K562 (cell line): ENCODE results near the gene CNTN4. TPM values are rescaled to one million over a fixed set of nuclear protein-coding genes. Genes with fewer than 3 reads are reported as not detected.

ENCODE experiments used
- ATAC-seq: fragments of 200-7000 bp; cut with Tn5 transposase; 3 replicates; pipeline ENCODE4 v1.9.1; 2020; ENCODE audit warnings: moderate library complexity
- BruUV-seq: library from RNA; stranded (reverse); fragments of 400-500 nt; replicated peaks from 2 replicates; lab custom pipeline; 2021; lab: Mats Ljungman, UMichigan
- CTCF ChIA-PET: fragments of 300-600 bp; formaldehyde crosslinking; extraction: SDS; loops from one replicate; lab custom pipeline; 2021; ENCODE audit warnings: low intra/inter-chr PET ratio; lab: Yijun Ruan, JAX
- POLR2A ChIA-PET: fragments of 300-600, 350-650 bp; sonication (Branson Sonifier 250); formaldehyde crosslinking; extraction: SDS; loops from one replicate; lab custom pipeline; 2021; ENCODE audit warnings: antibody characterized with exemption, inconsistent platforms; lab: Yijun Ruan, JAX
- DNase-seq, 4 experiments: peaks; one replicate each; pipeline versions ENCODE4 v3.0.0 to v3.0.0-alpha.2; 2011 to 2018; ENCODE audit warnings: low spot score in 3 of 4, mixed read lengths in 3 of 4; ENCODE audit errors: extremely low read depth in 1 of 4
- FAIRE-seq: peaks from 2 replicates; lab custom pipeline; 2011; peaks lifted over from hg19 to GRCh38; lab: Jason Lieb, UNC
- H2AFZ ChIP-seq: 2 replicates; pipeline ENCODE4 v1.6.0; 2011; ENCODE audit warnings: low read depth, low read length, control low read depth, inconsistent platforms
- H3K27ac ChIP-seq: fragments of 200-600 bp; 3 replicates; pipeline ENCODE4 v1.8.0; 2011; ENCODE audit warnings: low read depth, mild to moderate bottlenecking, control low read depth, inconsistent platforms, low read length, moderate library complexity, mixed read lengths; ENCODE audit errors: extremely low read depth
- H3K27me3 ChIP-seq, 2 experiments: fragments of 300-600 bp in 1 of 2; 2 replicates in 1 of 2; 3 replicates in 1 of 2; pipeline versions ENCODE4 v1.6.0 to v1.8.0; 2011; ENCODE audit warnings: inconsistent platforms in 2 of 2, low read length in 2 of 2, mild to moderate bottlenecking in 1 of 2, mixed read lengths in 1 of 2, moderate library complexity in 1 of 2; ENCODE audit not compliant: control insufficient read depth in 2 of 2, insufficient read depth in 2 of 2
- H3K36me3 ChIP-seq: fragments of 300-600 bp; 3 replicates; pipeline ENCODE4 v1.8.0; 2011; ENCODE audit warnings: mild to moderate bottlenecking, low read length, inconsistent platforms; ENCODE audit not compliant: control insufficient read depth, insufficient read depth
- H3K4me1 ChIP-seq, 2 experiments: fragments of 200-600 bp in 1 of 2; replicated peaks in 1 of 2; 2 replicates in 1 of 2; 3 replicates in 1 of 2; pipeline versions ENCODE4 v1.5.1 to v1.8.0; 2011; ENCODE audit warnings: inconsistent platforms in 2 of 2, low read length in 2 of 2, mild to moderate bottlenecking in 1 of 2, mixed read lengths in 1 of 2, moderate library complexity in 1 of 2; ENCODE audit not compliant: control insufficient read depth in 2 of 2, insufficient read depth in 2 of 2
- H3K4me2 ChIP-seq: 2 replicates; pipeline ENCODE4 v1.6.1; 2011; ENCODE audit warnings: low read length, control low read depth, inconsistent platforms, mixed read lengths; ENCODE audit not compliant: insufficient read depth
- H3K4me3 ChIP-seq: fragments of 200-600 bp; sonication (generic), shearing (Covaris generic); 2 replicates; pipeline ENCODE4 v1.5.1; 2016; ENCODE audit warnings: control low read depth, inconsistent platforms
- H3K79me2 ChIP-seq: fragments of 200-600 bp; 3 replicates; pipeline ENCODE4 v1.8.0; 2011; ENCODE audit warnings: low read length, inconsistent platforms; ENCODE audit not compliant: control insufficient read depth, insufficient read depth
- H3K9ac ChIP-seq, 2 experiments: 2 replicates each; pipeline versions ENCODE4 v1.6.0 to v1.6.1; 2011; ENCODE audit warnings: low read depth in 2 of 2, low read length in 2 of 2, control low read depth in 1 of 2, inconsistent platforms in 1 of 2, mild to moderate bottlenecking in 1 of 2, mixed read lengths in 1 of 2; ENCODE audit not compliant: insufficient read depth in 1 of 2
- H3K9me1 ChIP-seq: one replicate; pipeline ENCODE4 v1.6.0; 2011; ENCODE audit warnings: inconsistent platforms, mild to moderate bottlenecking, low read length, moderate library complexity; ENCODE audit not compliant: control insufficient read depth, insufficient read depth
- H3K9me3 ChIP-seq: replicated peaks from 2 replicates; pipeline ENCODE4 v1.5.1; 2011; ENCODE audit warnings: low read depth, low read length, inconsistent platforms; ENCODE audit not compliant: control insufficient read depth, insufficient read depth
- H4K20me1 ChIP-seq: replicated peaks from 2 replicates; pipeline ENCODE4 v1.6.1; 2011; ENCODE audit warnings: low read length, inconsistent platforms, mixed read lengths; ENCODE audit not compliant: control insufficient read depth, insufficient read depth
- CEBPB ChIP-seq: fragments of 450-650 bp; IDR thresholded peaks from 2 replicates; pipeline ENCODE4 v1.6.1; 2016; ENCODE audit warnings: missing genetic modification characterization, missing compliant biosample characterization
- CEBPG ChIP-seq, 3 experiments: fragments of 200-800 bp in 1 of 3; sonication (Bioruptor generic) in 1 of 3; sonication (generic) in 1 of 3; formaldehyde crosslinking in 1 of 3; IDR thresholded peaks in 2 of 3; conservative IDR thresholded peaks in 1 of 3; 2 replicates each; pipeline versions ENCODE4 v1.6.1 to v1.8.0; 2016 to 2022; ENCODE audit warnings: missing compliant biosample characterization in 2 of 3, missing genetic modification characterization in 2 of 3, mild to moderate bottlenecking in 1 of 3, missing genetic modification reagents in 1 of 3
- ETV6 ChIP-seq, 3 experiments: fragments of 150-350 bp in 1 of 3; sonication (generic) in 1 of 3; formaldehyde crosslinking in 1 of 3; IDR thresholded peaks; 2 replicates each; pipeline versions ENCODE4 v1.6.1 to v1.8.0; 2014 to 2022; ENCODE audit warnings: borderline replicate concordance in 2 of 3, low read depth in 2 of 3, antibody characterized with exemption in 1 of 3, low read length in 1 of 3, mild to moderate bottlenecking in 1 of 3, missing genetic modification reagents in 1 of 3
- MIER1 ChIP-seq: fragments of 450-650 bp; IDR thresholded peaks from 2 replicates; pipeline ENCODE4 v1.6.1; 2016; ENCODE audit warnings: antibody characterized with exemption, mild to moderate bottlenecking, low read depth
- WGBS: fragments of 100-300 bp; shearing (Covaris generic); methylation state at CpG from one replicate; pipeline ENCODE4 v1.1.6; 2016; ENCODE audit warnings: low coverage, mixed read lengths; ENCODE audit not compliant: insufficient coverage; ENCODE audit errors: missing lambda C conversion rate; 5-methylcytosine and 5-hydroxymethylcytosine counted together
- in situ Hi-C: fragments of 300-500 bp; cut with MboI; formaldehyde crosslinking; loops from 4 replicates; pipeline ENCODE4 v1.15.0; 2018; ENCODE audit warnings: inconsistent platforms, mixed read lengths
- intact Hi-C: fragments of 100-400 bp; cut with micrococcal nuclease; formaldehyde crosslinking; loops from 2 replicates; pipeline ENCODE4 v1.14.2; 2022
- polyA plus RNA-seq, 8 experiments: library from polyadenylated mRNA; depleted of rRNA in 4 of 8; stranded (reverse) in 5 of 8; unstranded in 3 of 8; fragments of >200 nt; fragmentation: Nextera tagmentation in 2 of 8; fragmentation: Illumina TruSeq in 1 of 8; extraction: Ambion mirVana in 2 of 8; extraction: Trizol in 1 of 8; gene quantifications; 2 replicates each; pipeline versions ENCODE4 v1.2.1 to v1.2.3, GENCODE V29; 2011 to 2014; ENCODE audit warnings: inconsistent platforms in 1 of 8, missing spikeins in 1 of 8
- total RNA-seq, 7 experiments: library from RNA; depleted of rRNA in 6 of 7; stranded (reverse); fragments of >200 nt in 6 of 7; fragmentation: Illumina TruSeq in 2 of 7; extraction: Trizol in 2 of 7; gene quantifications; 2 replicates each; pipeline versions ENCODE4 v1.2.1 to v1.2.3, GENCODE V29; 2011 to 2021; ENCODE audit warnings: low replicate concordance in 1 of 7
- TF ChIP-seq, protein P1 (sequence below), 2 experiments: fragments of 450-650 bp; IDR thresholded peaks; 2 replicates each; pipeline ENCODE4 v1.6.1; 2016

The CNTN4 gene
- total and polyA plus RNA-seq, 9 of the 15 experiments (the other 6 are each of a cell fraction or from before 2014, with no cell fraction given), result not detected

DNA sequence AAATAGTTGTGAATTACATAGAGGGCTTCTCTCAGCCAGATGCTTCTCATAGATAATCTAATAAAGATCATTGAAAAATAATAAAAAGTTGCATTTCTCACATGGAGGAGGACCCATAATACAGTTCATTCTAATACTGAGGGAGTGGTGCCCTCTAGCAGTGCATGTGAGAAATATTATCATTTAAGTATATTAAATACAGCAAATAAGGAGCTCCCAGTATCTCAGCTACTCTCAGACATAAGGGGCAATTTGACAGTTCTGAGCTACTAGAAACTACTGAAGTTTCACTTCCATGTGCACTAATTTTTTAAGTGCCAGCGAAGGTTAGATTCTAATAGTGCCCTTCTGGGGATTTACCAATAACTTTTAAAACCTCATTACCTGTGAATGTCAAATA, 823.2 kb downstream of the CNTN4 start (continued):
- TF ChIP-seq ETV6 (IDR thresholded peaks at IDR 0.05; ENCODE audit: borderline replicate concordance in 1 of 2, low read depth in 2 of 2, low read length in 1 of 2) (no peak), ETV6 (CRISPR knock-in tag; IDR thresholded peaks at IDR 0.05; ENCODE audit: borderline replicate concordance) (no peak), MIER1 (no peak)
- TF ChIP-seq, all 486 proteins: peak for 2

DNA sequence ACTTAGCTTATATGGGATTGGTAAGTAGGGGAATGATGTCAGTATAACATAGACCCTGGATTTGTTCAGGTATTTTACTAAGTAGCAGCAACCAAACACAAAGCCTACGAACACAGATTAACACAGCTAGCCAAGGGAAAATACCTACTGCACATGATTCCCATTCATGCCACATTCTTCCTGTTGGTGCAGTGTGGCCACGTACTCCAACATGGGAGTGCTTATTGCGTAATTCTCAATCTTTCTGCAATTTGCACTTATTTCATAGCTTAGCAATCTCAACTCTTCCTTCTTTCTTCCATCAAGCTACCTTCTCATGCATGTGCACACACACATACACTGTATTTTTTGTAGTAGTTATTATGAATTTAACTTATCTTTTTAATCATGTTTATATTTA, 824.7 kb downstream of the CNTN4 start:
- ChIA-PET CTCF (no interaction called here), POLR2A (interaction anchor here (0.6 kb wide), 1 partner anchor 33 kb away, joined by 3 read pairs; no protein-coding TSS in a partner anchor)
- no peak overlapping the region for H3K27ac ChIP-seq
- BruUV-seq, result no TSS peak
- no peak for FAIRE-seq
- no peak for TF ChIP-seq CEBPG (CRISPR knock-in tag; IDR thresholded peaks at IDR 0.05)
- peak; percentile 54 to 83; a peak in 3 of 4 replicates for TF ChIP-seq CEBPG (tag; conservative IDR thresholded peaks at IDR 0.05 in 1 of 2, IDR thresholded peaks at IDR 0.05 in 1 of 2)
- TF ChIP-seq, protein P1, sequence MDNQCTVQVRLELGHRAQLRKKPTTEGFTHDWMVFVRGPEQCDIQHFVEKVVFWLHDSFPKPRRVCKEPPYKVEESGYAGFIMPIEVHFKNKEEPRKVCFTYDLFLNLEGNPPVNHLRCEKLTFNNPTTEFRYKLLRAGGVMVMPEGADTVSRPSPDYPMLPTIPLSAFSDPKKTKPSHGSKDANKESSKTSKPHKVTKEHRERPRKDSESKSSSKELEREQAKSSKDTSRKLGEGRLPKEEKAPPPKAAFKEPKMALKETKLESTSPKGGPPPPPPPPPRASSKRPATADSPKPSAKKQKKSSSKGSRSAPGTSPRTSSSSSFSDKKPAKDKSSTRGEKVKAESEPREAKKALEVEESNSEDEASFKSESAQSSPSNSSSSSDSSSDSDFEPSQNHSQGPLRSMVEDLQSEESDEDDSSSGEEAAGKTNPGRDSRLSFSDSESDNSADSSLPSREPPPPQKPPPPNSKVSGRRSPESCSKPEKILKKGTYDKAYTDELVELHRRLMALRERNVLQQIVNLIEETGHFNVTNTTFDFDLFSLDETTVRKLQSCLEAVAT (IDR thresholded peaks at IDR 0.05), result no peak
- peak; percentile 86 for TF ChIP-seq CEBPB
- no peaks in the 10 kb centered on the region for H3K9me1 ChIP-seq
- H2AFZ ChIP-seq, result no peak overlapping the region
- WGBS, result 0% methylated on average over 3 of the region's 3 CpGs
- H3K4me1 ChIP-seq, result no peaks in the 10 kb centered on the region
- H3K79me2 ChIP-seq, result no peaks in the 10 kb centered on the region
- H3K27me3 ChIP-seq, result no peaks in the 10 kb centered on the region
- no peak overlapping the region for H3K4me2 ChIP-seq
- in situ Hi-C loops, result no loop called here
- no peak overlapping the region for H3K4me3 ChIP-seq
- no peaks in the 10 kb centered on the region for H3K9me3 ChIP-seq
- intact Hi-C loops, result no loop called here
- no peaks in the 10 kb centered on the region for H4K20me1 ChIP-seq
- H3K36me3 ChIP-seq, result no peaks in the 10 kb centered on the region
- H3K9ac ChIP-seq, result no peak overlapping the region
- ATAC-seq, result no peak
- no peak for DNase-seq
